Measurements from ENCODE around the gene LRCOL1.

DNA sequence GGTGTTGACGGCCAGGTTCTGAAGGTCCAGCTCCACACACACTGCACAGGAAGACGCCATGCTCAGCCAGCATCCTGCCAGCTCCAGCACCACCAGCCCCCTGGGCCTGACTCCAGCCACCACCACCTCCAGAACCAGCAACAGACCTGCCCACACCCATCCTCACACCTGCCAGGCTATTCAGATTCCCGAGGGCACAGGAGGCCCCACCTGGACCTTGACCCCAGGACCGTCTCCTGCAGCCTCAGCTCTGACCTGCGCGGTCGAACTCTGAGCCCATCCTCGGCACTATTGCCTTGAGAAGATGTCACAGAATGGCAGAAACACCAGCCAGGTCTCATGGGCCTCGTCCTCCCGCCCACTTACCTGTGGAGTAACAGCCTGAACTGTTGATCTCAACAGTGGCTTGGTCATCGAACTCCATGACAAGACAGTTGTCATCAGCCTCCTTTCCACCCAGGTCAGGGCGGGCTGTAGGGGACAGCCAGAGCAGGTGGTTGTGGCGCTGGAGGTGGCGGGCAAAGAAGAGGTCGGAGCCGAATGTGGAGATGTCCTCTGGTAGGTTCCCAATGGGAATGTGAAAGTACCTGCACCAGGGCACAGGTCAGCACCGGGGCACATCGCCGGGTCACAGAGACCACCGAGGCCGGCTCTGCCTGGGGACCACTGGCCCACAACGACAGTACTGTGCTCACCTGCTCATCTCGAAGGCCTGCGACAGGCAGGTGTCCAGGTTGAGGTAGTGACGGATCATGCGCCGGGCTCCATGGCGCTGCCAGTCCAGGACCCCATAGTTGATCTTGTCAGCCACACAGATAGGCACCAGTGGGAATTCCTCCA is 31.6 kb upstream of the LRCOL1 start:
- TF ChIP-seq FOXA1 (IDR thresholded peaks at IDR 0.05): no peak
- no peak for TF ChIP-seq BHLHE40 (IDR thresholded peaks at IDR 0.05; ENCODE audit: borderline replicate concordance)
- TF ChIP-seq, protein P1, sequence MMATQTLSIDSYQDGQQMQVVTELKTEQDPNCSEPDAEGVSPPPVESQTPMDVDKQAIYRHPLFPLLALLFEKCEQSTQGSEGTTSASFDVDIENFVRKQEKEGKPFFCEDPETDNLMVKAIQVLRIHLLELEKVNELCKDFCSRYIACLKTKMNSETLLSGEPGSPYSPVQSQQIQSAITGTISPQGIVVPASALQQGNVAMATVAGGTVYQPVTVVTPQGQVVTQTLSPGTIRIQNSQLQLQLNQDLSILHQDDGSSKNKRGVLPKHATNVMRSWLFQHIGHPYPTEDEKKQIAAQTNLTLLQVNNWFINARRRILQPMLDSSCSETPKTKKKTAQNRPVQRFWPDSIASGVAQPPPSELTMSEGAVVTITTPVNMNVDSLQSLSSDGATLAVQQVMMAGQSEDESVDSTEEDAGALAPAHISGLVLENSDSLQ (IDR thresholded peaks at IDR 0.05): no peak
